Trophoblast cell (in vitro differentiated cells and primary cell): ENCODE results near the gene MEG3.
A peak's percentile ranks its signal among the peaks of the same experiment; 100 is the strongest.

Source experiments
- DNase-seq, 2 donors: peaks; one replicate each; pipeline ENCODE4 v3.0.0-alpha.2; 2016
- H2AFZ ChIP-seq: 2 replicates; pipeline ENCODE4 v1.6.1; 2013; ENCODE audit warnings: low read length, moderate library complexity, mild to moderate bottlenecking; ENCODE audit not compliant: insufficient read depth, poor library complexity
- H2AK5ac ChIP-seq: 2 replicates; pipeline ENCODE4 v1.6.1; 2013; ENCODE audit warnings: mild to moderate bottlenecking, low read length
- H2BK120ac ChIP-seq: 2 replicates; pipeline ENCODE4 v1.6.1; 2013; ENCODE audit warnings: low read length, mild to moderate bottlenecking, moderate library complexity; ENCODE audit not compliant: insufficient read depth, poor library complexity
- H2BK12ac ChIP-seq: 2 replicates; pipeline ENCODE4 v1.6.1; 2013; ENCODE audit warnings: mild to moderate bottlenecking, low read length, moderate library complexity
- H2BK5ac ChIP-seq: 2 replicates; pipeline ENCODE4 v1.6.1; 2013; ENCODE audit warnings: low read length, low read depth, moderate library complexity, mild to moderate bottlenecking; ENCODE audit not compliant: poor library complexity
- H3K14ac ChIP-seq: 2 replicates; pipeline ENCODE4 v1.6.1; 2013; ENCODE audit warnings: mild to moderate bottlenecking, low read length
- H3K18ac ChIP-seq: 2 replicates; pipeline ENCODE4 v1.6.1; 2013; ENCODE audit warnings: mild to moderate bottlenecking, low read length
- H3K23ac ChIP-seq: 2 replicates; pipeline ENCODE4 v1.6.1; 2013; ENCODE audit warnings: low read length
- H3K27ac ChIP-seq: 2 replicates; pipeline ENCODE4 v1.5.1; 2013; ENCODE audit warnings: low read depth, mild to moderate bottlenecking, inconsistent platforms, low read length, moderate library complexity
- H3K27me3 ChIP-seq: 2 replicates; pipeline ENCODE4 v1.6.1; 2013; ENCODE audit warnings: inconsistent platforms, mild to moderate bottlenecking, low read length, moderate library complexity; ENCODE audit not compliant: insufficient read depth
- H3K36me3 ChIP-seq, 2 experiments: 1 replicate in 1 of 2; 2 replicates in 1 of 2; pipeline ENCODE4 v1.6.1; 2013; ENCODE audit warnings: low read length in 2 of 2, mild to moderate bottlenecking in 2 of 2, moderate library complexity in 1 of 2; ENCODE audit not compliant: insufficient read depth in 2 of 2, control insufficient read depth in 1 of 2
- H3K4ac ChIP-seq: 2 replicates; pipeline ENCODE4 v1.6.1; 2013; ENCODE audit warnings: low read depth, mild to moderate bottlenecking, low read length, moderate library complexity
- H3K4me1 ChIP-seq, 2 experiments: 1 replicate in 1 of 2; 2 replicates in 1 of 2; pipeline ENCODE4 v1.6.1; 2013; ENCODE audit warnings: low read length in 2 of 2, mild to moderate bottlenecking in 2 of 2, moderate library complexity in 1 of 2; ENCODE audit not compliant: insufficient read depth in 2 of 2, control insufficient read depth in 1 of 2
- H3K4me2 ChIP-seq: 2 replicates; pipeline ENCODE4 v1.6.1; 2013; ENCODE audit warnings: inconsistent platforms, mild to moderate bottlenecking, low read length, moderate library complexity
- H3K4me3 ChIP-seq: 2 replicates; pipeline ENCODE4 v1.5.1; 2013; ENCODE audit warnings: mild to moderate bottlenecking, low read depth, low read length, inconsistent platforms
- H3K79me1 ChIP-seq: one replicate; pipeline ENCODE4 v1.6.1; 2013; ENCODE audit warnings: low read length
- H3K79me2 ChIP-seq: 2 replicates; pipeline ENCODE4 v1.6.1; 2013; ENCODE audit warnings: low read length, mild to moderate bottlenecking; ENCODE audit not compliant: control insufficient read depth, insufficient read depth, poor library complexity
- H3K9ac ChIP-seq: 2 replicates; pipeline ENCODE4 v1.6.1; 2013; ENCODE audit warnings: mild to moderate bottlenecking, low read length
- H3K9me3 ChIP-seq: 2 replicates; pipeline ENCODE4 v1.6.1; 2013; ENCODE audit warnings: low read depth, mild to moderate bottlenecking, control low read depth, inconsistent platforms, low read length; ENCODE audit not compliant: insufficient read depth
- H4K12ac ChIP-seq: 2 replicates; pipeline ENCODE4 v1.6.1; 2013; ENCODE audit warnings: low read depth, mild to moderate bottlenecking, low read length, moderate library complexity
- H4K8ac ChIP-seq: 2 replicates; pipeline ENCODE4 v1.6.1; 2013; ENCODE audit warnings: low read depth, mild to moderate bottlenecking, low read length, moderate library complexity
- H4K91ac ChIP-seq: one replicate; pipeline ENCODE4 v1.6.1; 2013; ENCODE audit warnings: low read depth, mild to moderate bottlenecking, low read length, moderate library complexity
- WGBS: extraction: QIAGEN DNeasy Blood & Tissue Kit; methylation state at CpG from one replicate; pipeline ENCODE4 v1.1.7; 2013; ENCODE audit warnings: missing lambda C conversion rate; ENCODE audit not compliant: insufficient read length, insufficient coverage; ENCODE audit errors: extremely low coverage; 5-methylcytosine and 5-hydroxymethylcytosine counted together

The MEG3 gene

GRCh38 chr14:100822532-100823296, 3.2 kb upstream of the MEG3 start:
- Histone ChIP-seq H3K9ac (no peak overlapping the region), H3K36me3 (no peaks in the 10 kb centered on the region), H2BK120ac (no peak overlapping the region)

GRCh38 chr14:100823413-100824080, 2.4 kb upstream of the MEG3 start:
- Histone ChIP-seq H3K18ac (no peak overlapping the region), H3K27ac (no peak overlapping the region), H2BK12ac (no peak overlapping the region), H3K79me2 (no peaks in the 10 kb centered on the region), H2AK5ac (no peak overlapping the region), H3K9me3 (peaks cover 22% of the 10 kb centered on the region), H2BK5ac (no peak overlapping the region), H3K14ac (no peak overlapping the region), H3K36me3 (no peaks in the 10 kb centered on the region), H3K4me2 (no peak overlapping the region), H4K91ac (no peak overlapping the region), H3K4ac (no peak overlapping the region), H4K12ac (no peak overlapping the region), H3K4me3 (no peak overlapping the region), H4K8ac (no peak overlapping the region), H3K27me3 (no peaks in the 10 kb centered on the region), H3K9ac (no peak overlapping the region), H2AFZ (no peak overlapping the region), H3K23ac (no peak overlapping the region), H3K79me1 (no peaks in the 10 kb centered on the region), H2BK120ac (no peak overlapping the region), H3K4me1 (no peaks in the 10 kb centered on the region)
- no peak for DNase-seq
- WGBS = no CpG with 5 or more reads among the region's 11 CpGs

More at GRCh38 chr14:100822532-100823296, 3.2 kb upstream of the MEG3 start:
- Histone ChIP-seq H2AK5ac (no peak overlapping the region), H2BK12ac (no peak overlapping the region), H3K27ac (no peak overlapping the region), H3K4me1 (no peaks in the 10 kb centered on the region), H3K4me2 (no peak overlapping the region), H3K14ac (no peak overlapping the region), H4K8ac (no peak overlapping the region), H2BK5ac (no peak overlapping the region), H3K27me3 (no peaks in the 10 kb centered on the region), H4K12ac (no peak overlapping the region), H3K79me1 (no peaks in the 10 kb centered on the region), H3K18ac (no peak overlapping the region), H3K4ac (no peak overlapping the region), H4K91ac (no peak overlapping the region), H3K9me3 (peaks cover 17% of the 10 kb centered on the region), H2AFZ (no peak overlapping the region), H3K79me2 (no peaks in the 10 kb centered on the region), H3K23ac (no peak overlapping the region), H3K4me3 (no peak overlapping the region)
- no CpG with 5 or more reads among the region's 9 CpGs for WGBS
- no peak for DNase-seq

DNA sequence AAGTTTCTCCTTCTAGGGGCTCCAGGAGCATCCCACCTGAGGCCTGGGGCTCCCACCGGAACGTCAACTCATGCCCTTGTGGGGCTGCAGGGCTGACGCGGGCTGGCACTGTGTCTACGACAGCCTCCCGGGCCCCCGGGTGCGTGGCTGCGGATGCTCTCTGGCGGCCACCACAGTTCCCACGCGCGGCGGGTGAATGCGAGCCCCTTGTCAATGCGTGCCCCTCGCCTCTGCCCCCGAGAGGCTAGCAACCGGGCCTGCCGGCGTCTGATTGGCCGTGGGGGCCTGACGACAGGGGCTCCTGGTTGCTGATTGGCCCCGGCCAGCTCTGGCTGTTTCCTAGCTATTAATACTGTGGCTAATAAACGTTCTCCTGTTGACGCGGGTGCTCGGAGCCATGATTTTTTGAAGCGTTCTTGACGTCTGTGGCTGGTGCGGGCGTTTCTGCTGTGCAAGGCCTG, 1.8 kb upstream of the MEG3 start:
- Histone ChIP-seq H3K4me3 (no peak overlapping the region), H2AFZ (no peak overlapping the region), H3K23ac (no peak overlapping the region), H2AK5ac (no peak overlapping the region), H3K18ac (no peak overlapping the region), H2BK12ac (no peak overlapping the region), H4K12ac (no peak overlapping the region), H3K4me2 (no peak overlapping the region), H4K91ac (no peak overlapping the region), H3K9ac (no peak overlapping the region), H3K79me1 (no peaks in the 10 kb centered on the region), H3K27ac (no peak overlapping the region), H3K4me1 (no peaks in the 10 kb centered on the region), H2BK120ac (no peak overlapping the region), H3K9me3 (peaks cover 24% of the 10 kb centered on the region), H2BK5ac (no peak overlapping the region), H3K4ac (no peak overlapping the region), H3K79me2 (no peaks in the 10 kb centered on the region), H3K36me3 (no peaks in the 10 kb centered on the region), H3K14ac (no peak overlapping the region), H4K8ac (no peak overlapping the region), H3K27me3 (no peaks in the 10 kb centered on the region)
- WGBS = no CpG with 5 or more reads among the region's 32 CpGs
- DNase-seq = peak in 1 of 2 donors; percentile 0

DNA sequence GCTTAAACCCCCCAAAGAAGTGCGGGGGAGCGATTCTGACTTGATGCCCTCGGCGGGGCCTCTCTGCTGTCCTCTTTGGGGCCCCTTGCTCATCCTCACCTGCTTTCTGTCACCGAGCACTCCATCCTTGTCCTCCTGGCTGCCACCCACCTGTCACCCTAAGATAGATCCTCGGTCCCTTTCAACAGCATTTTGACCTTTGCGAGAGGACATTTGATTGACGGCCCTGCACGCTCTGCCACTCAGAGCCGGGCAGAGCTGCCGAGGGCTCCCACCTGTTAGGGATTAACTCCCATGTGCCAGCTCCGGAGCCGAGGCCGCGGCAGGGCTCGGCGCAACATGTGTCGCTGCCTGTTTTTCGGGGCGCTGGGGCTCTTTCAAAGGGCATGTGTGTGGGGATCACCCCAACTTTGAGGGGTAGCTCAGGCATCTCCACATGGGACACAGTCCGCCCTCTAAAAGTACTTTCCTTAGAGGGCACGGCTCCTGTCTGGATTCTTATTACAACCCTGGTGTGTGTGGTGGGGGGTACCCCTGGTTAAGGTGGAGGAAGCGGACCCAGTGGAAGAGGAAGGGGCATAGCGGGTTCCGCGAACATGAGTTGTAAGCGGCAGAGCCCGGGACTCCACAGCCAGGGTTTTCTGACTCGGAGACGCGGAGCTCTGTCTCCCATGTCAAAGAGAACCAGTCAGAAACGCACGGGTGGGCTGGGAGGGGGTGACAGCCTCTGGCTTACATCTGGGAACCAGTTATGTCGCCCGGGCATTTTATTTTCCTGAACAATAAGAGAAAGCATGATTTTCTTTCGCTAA, 811 bp upstream of the MEG3 start:
- Histone ChIP-seq H3K4me1 (no peaks in the 10 kb centered on the region), H3K4me2 (no peak overlapping the region), H3K9me3 (peaks cover 24% of the 10 kb centered on the region), H3K36me3 (no peaks in the 10 kb centered on the region), H2BK120ac (no peak overlapping the region), H3K14ac (no peak overlapping the region), H3K79me1 (no peaks in the 10 kb centered on the region), H3K4ac (no peak overlapping the region), H4K8ac (no peak overlapping the region), H3K27me3 (no peaks in the 10 kb centered on the region), H3K18ac (no peak overlapping the region), H3K79me2 (no peaks in the 10 kb centered on the region), H3K23ac (no peak overlapping the region), H2AFZ (no peak overlapping the region), H4K12ac (no peak overlapping the region), H3K27ac (no peak overlapping the region), H2BK12ac (no peak overlapping the region), H2BK5ac (no peak overlapping the region), H3K9ac (no peak overlapping the region), H4K91ac (no peak overlapping the region), H2AK5ac (no peak overlapping the region), H3K4me3 (no peak overlapping the region)
- no CpG with 5 or more reads among the region's 36 CpGs for WGBS
- no peak for DNase-seq
